Stimulated activated CD4-positive, alpha-beta T cell treated with anti-CD3 and anti-CD28 coated beads, TNF-alpha, amount 100 ng/mL, for 48 hours (primary cell): Measurements from ENCODE around the gene IGF1.

ENCODE experiments used
- DNase-seq, 3 donors: peaks; one replicate each; pipeline ENCODE4 v3.0.0-alpha.2; 2020; ENCODE audit warnings: low read depth in 3 of 3

Gene IGF1

GRCh38 chr12:102426599-102427542 lies 53.5 kb downstream of the IGF1 start:
- DNase-seq = no peak

- DNase-seq = no peak
Observed at GRCh38 chr12:102425109-102426039, 55.0 kb downstream of the IGF1 start.

- no peak for DNase-seq
Observed at GRCh38 chr12:102423462-102423861, 56.9 kb downstream of the IGF1 start.

GRCh38 chr12:102421802-102422583 lies 58.4 kb downstream of the IGF1 start:
- DNase-seq = no peak

GRCh38 chr12:102419094-102419764 lies 61.1 kb downstream of the IGF1 start:
- no peak for DNase-seq

- DNase-seq = no peak
Observed at GRCh38 chr12:102417055-102417454, 63.3 kb downstream of the IGF1 start.

GRCh38 chr12:102415515-102415914 lies 64.8 kb downstream of the IGF1 start:
- DNase-seq = no peak

GRCh38 chr12:102413396-102413795 lies 67.0 kb downstream of the IGF1 start:
- no peak for DNase-seq

GRCh38 chr12:102410511-102410910 lies 69.9 kb downstream of the IGF1 start:
- no peak for DNase-seq

GRCh38 chr12:102408487-102409297 lies 71.7 kb downstream of the IGF1 start:
- DNase-seq = no peak

- DNase-seq = no peak
Observed at GRCh38 chr12:102407776-102408486, 72.4 kb downstream of the IGF1 start.

GRCh38 chr12:102406033-102406584 lies 74.3 kb downstream of the IGF1 start:
- no peak for DNase-seq

GRCh38 chr12:102401087-102401486 lies 79.3 kb downstream of the IGF1 start:
- DNase-seq = no peak

- no peak for DNase-seq
Observed at GRCh38 chr12:102399653-102400052, 80.7 kb downstream of the IGF1 start.

- no peak for DNase-seq
Observed at GRCh38 chr12:102396276-102396675, 84.1 kb downstream of the IGF1 start.

GRCh38 chr12:102394200-102394599 lies 86.2 kb downstream of the IGF1 start:
- no peak for DNase-seq

GRCh38 chr12:102390068-102390467 lies 90.3 kb downstream of the IGF1 start:
- no peak for DNase-seq

GRCh38 chr12:102388469-102388868 lies 91.9 kb downstream of the IGF1 start:
- no peak for DNase-seq

GRCh38 chr12:102385343-102385742 lies 95.0 kb downstream of the IGF1 start:
- DNase-seq = no peak
